ENCODE measurements around the gene TNRC18. TPM values are rescaled to one million over a fixed set of nuclear protein-coding genes. Genes with fewer than 3 reads are reported as not detected.

Gene TNRC18
- total RNA-seq, 4 donors from 2014 or later: 81.1 to 160 (median 104) TPM

- DNase-seq (ENCODE audit: low spot score in 2 of 2): no peak
- TF ChIP-seq POLR2A (IDR thresholded peaks at IDR 0.05): no peak
- no peak for TF ChIP-seq EP300 (IDR thresholded peaks at IDR 0.05)
- TF ChIP-seq POLR2AphosphoS5 (IDR thresholded peaks at IDR 0.05): no peak
- TF ChIP-seq, protein P1, sequence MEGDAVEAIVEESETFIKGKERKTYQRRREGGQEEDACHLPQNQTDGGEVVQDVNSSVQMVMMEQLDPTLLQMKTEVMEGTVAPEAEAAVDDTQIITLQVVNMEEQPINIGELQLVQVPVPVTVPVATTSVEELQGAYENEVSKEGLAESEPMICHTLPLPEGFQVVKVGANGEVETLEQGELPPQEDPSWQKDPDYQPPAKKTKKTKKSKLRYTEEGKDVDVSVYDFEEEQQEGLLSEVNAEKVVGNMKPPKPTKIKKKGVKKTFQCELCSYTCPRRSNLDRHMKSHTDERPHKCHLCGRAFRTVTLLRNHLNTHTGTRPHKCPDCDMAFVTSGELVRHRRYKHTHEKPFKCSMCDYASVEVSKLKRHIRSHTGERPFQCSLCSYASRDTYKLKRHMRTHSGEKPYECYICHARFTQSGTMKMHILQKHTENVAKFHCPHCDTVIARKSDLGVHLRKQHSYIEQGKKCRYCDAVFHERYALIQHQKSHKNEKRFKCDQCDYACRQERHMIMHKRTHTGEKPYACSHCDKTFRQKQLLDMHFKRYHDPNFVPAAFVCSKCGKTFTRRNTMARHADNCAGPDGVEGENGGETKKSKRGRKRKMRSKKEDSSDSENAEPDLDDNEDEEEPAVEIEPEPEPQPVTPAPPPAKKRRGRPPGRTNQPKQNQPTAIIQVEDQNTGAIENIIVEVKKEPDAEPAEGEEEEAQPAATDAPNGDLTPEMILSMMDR (IDR thresholded peaks at IDR 0.05): no peak
- 0% methylated on average over 33 of the region's 85 CpGs for WGBS
- H3K36me3 ChIP-seq: no peaks in the 10 kb centered on the region
- H3K27me3 ChIP-seq: no peaks in the 10 kb centered on the region
- H3K27ac ChIP-seq: peak overlapping the region; percentile 98
- no peaks in the 10 kb centered on the region for H3K9me3 ChIP-seq
- peak overlapping the region; percentile 82 for H3K4me3 ChIP-seq
- peaks cover 28% of the 10 kb centered on the region for H3K4me1 ChIP-seq
Measured at GRCh38 chr7:5420067-5420880, 3.4 kb downstream of the TNRC18 start.

DNA sequence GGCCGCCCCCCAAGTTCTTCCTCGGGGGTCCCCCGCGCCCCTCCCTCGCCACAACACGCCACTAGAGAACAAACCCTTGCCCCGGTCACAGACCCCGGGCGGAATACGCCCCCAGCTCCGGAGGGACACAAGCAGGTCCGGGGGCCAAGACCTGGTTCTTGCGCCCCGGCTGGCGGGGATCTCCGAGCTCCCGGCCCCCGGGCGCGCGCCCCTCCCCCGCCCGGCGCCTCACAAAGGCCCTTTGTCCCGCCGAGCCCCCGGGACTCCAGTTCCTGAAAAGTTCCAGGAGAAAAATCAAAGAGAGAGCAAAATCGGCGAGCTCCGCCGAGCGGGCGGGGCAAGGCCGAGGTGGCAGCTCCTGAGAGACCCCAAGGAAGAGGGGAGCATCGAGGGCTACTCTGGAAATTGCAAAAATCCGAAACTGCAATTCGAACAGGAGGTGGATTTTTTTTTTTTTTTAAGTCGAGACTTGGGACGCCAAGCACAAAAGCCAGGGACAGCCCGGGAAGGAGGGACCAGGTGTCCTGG is 4.0 kb downstream of the TNRC18 start:
- Histone ChIP-seq H3K27me3 (no peaks in the 10 kb centered on the region), H3K4me3 (peak overlapping the region; percentile 82), H3K9me3 (no peaks in the 10 kb centered on the region), H3K4me1 (peaks cover 28% of the 10 kb centered on the region), H3K27ac (peak overlapping the region; percentile 98), H3K36me3 (no peaks in the 10 kb centered on the region)
- 0% methylated on average over 26 of the region's 40 CpGs for WGBS
- TF ChIP-seq POLR2A (IDR thresholded peaks at IDR 0.05) (no peak), EP300 (IDR thresholded peaks at IDR 0.05) (no peak), POLR2AphosphoS5 (IDR thresholded peaks at IDR 0.05) (no peak)
- TF ChIP-seq, protein P1 (IDR thresholded peaks at IDR 0.05): no peak
- no peak for DNase-seq (ENCODE audit: low spot score in 2 of 2)

- TF ChIP-seq POLR2AphosphoS5 (IDR thresholded peaks at IDR 0.05) (no peak), POLR2A (IDR thresholded peaks at IDR 0.05) (no peak), EP300 (IDR thresholded peaks at IDR 0.05) (no peak)
- TF ChIP-seq, protein P1 (IDR thresholded peaks at IDR 0.05): no peak
- Histone ChIP-seq H3K36me3 (no peaks in the 10 kb centered on the region), H3K27me3 (no peaks in the 10 kb centered on the region), H3K4me1 (peaks cover 31% of the 10 kb centered on the region), H3K9me3 (no peaks in the 10 kb centered on the region), H3K4me3 (peak overlapping the region; percentile 82), H3K27ac (peak overlapping the region; percentile 98)
- DNase-seq (ENCODE audit: low spot score in 2 of 2): no peak
- WGBS: 5% methylated on average over 6 of the region's 6 CpGs
Measured at GRCh38 chr7:5418285-5418582, 5.4 kb downstream of the TNRC18 start.

- DNase-seq (ENCODE audit: low spot score in 2 of 2): no peak
- Histone ChIP-seq H3K4me1 (peaks cover 37% of the 10 kb centered on the region), H3K27ac (peak overlapping the region; percentile 98), H3K4me3 (peak overlapping the region; percentile 82), H3K36me3 (no peaks in the 10 kb centered on the region), H3K9me3 (no peaks in the 10 kb centered on the region), H3K27me3 (no peaks in the 10 kb centered on the region)
- TF ChIP-seq POLR2A (IDR thresholded peaks at IDR 0.05): no peak
- no peak for TF ChIP-seq POLR2AphosphoS5 (IDR thresholded peaks at IDR 0.05)
- TF ChIP-seq, protein P1 (IDR thresholded peaks at IDR 0.05): no peak
- no peak for TF ChIP-seq EP300 (IDR thresholded peaks at IDR 0.05)
- 59% methylated on average over 15 of the region's 15 CpGs for WGBS
Measured at GRCh38 chr7:5417106-5418071, 6.2 kb downstream of the TNRC18 start.

All from suprapubic skin (tissue), 4 donors.